Dermis microvascular lymphatic vessel endothelial cell (primary cell): ENCODE measurements around the gene AGMO. TPM values are rescaled to one million over a fixed set of nuclear protein-coding genes. Genes with fewer than 3 reads are reported as not detected.

ENCODE experiments used
- DNase-seq, 2 donors: peaks; one replicate each; pipeline versions ENCODE4 v3.0.0 to v3.0.0-alpha.2; 2010; ENCODE audit warnings: low read depth in 2 of 2
- total RNA-seq: library from RNA; depleted of rRNA; stranded (reverse); fragments of >200 nt; gene quantifications from 2 replicates; pipeline ENCODE4 v1.2.1, GENCODE V29; 2014

Gene AGMO
- total RNA-seq, 1 donor from 2014 or later = 1.4 TPM

DNA sequence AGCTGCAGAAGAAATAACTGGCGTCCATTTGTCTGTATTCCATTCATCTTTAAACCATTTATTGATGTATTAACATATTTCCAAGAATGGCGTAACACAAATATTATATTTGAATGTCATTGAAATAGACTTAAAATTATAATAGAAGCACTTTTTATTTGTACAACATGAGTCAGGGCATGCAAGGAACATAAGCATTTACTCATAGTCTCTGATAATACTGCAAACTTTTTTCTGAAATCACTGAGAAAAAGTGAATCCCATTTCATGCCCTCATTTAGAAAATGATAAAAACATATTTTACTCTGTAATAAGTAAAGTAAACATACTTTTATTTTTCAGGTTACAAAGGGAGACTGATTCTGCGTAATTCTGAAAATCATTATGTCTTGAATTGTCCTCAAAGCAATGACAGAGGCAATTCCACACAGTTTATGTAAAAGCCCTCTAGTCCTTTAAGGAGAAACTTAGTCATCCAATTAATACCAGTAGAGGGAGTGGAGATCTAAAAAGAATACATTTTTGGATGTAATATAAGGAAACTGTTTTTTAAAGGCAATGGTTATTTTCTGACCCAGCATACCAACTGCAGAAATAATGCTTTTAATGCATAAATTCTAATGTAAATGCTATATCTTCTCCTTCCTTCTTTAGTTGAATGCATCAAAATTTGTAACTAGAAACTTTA, 58.1 kb downstream of the AGMO start:
- peak in 1 of 2 donors; percentile 58 for DNase-seq

DNA sequence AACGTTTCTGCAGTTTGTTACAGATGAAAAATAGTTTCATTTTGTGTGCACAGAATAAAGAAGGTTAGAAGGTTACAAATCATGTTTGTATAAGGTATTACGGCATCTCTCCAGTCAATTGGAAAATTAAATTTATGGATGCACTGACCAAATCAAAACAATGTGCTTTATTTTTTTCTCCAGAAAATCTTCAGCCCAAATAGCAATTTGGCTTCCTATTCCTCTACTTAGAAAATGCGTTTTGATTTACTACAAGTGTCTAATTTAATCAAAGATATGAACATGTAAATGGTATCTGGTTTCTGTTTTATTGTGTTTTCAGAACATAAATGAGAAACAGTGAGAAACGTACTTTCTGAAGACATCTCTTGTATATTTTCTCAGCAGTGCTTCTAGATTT, 63.4 kb downstream of the AGMO start:
- DNase-seq = no peak

DNA sequence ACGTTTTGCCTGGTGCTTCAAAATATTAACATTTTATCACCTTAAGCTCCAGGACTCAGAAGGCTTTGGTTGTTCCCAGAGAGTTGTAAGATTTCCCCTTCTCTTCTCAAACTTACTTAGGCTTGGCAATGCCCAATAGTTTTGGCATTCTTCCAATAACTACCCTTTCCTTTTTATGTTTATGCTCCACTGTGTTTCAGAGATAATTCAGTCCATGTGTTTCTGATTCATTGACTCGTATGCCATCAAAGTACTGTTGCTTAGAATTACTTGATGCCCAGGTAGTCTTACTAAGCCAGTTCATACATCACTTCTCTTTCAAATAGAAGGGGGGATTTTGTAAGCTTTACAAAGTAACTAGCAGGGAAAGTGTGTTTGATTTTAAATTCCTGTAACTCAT, 66.6 kb downstream of the AGMO start:
- peak in 1 of 2 donors; percentile 33 for DNase-seq

DNA sequence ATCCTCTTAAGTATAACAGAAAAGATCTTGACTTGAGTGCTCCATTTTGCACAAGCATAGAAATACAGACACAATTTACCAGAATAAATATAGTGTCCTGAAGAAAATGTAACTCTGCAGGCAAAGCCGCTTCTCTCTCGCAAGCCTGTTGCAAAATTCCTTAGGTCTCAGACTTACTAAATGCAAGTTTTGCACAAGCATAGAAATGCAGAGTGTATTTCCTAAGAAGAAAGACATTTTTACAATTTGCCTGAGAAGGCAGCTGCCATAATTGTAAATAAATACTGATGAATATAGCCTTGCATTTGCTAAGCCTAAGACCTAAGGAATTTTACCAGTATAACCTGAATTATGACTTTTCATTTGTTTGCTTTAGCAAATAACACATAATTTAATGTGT, 67.1 kb downstream of the AGMO start:
- no peak for DNase-seq

DNA sequence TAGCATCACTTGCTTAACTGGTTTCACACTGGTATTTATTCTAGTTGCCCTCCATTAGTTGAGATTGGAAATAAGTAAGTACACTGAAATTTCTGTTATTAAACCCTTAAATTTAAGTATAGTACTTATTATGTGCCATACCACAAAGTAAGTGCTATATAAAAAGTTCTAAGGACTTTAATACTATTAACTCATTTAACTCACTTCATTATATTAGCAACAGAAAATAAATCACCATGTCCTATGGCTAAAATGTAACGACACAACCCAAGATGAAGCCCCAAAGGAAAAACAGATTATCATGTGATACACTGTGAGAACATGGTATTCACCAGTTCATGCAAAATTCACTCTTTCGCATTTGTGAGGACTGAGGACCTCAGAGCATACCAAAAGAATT, 70.5 kb downstream of the AGMO start:
- no peak for DNase-seq

DNA sequence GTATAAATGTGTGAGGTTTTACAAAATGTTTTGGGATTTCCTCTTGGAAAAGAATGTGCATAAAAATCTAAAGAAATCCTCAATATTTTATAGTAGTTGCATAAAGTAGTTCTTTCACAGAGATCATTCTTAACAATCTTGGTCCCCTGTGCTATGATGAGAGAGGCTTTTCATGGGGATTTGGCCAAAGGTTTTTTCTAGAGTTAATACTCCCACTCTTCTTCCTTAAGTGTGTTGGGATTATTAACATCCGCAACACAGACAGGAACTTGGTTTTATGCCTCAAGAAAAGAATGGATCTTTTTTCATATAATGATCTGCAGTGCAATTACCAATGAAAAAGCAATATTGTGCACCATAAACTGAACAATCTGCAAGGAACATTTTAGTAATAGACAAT, 71.5 kb downstream of the AGMO start:
- no peak for DNase-seq

DNA sequence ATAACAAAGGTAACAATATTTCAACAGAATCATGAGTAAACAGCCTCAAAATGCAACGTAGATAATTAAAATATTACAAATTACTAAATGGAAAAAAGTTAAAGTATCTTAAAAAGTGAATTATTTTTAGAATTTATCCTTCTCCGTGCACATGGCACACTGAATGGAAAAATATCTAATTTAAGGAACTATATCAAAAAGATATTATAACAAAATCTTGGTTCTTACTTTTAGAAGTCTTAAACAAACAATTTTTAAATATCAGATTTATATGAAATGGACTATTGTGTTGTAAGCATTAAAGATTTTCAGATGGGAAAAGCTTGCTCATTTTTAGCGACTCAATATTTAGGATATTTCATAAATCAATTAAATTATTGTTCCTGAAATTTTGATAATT, 72.0 kb downstream of the AGMO start:
- DNase-seq = no peak

DNA sequence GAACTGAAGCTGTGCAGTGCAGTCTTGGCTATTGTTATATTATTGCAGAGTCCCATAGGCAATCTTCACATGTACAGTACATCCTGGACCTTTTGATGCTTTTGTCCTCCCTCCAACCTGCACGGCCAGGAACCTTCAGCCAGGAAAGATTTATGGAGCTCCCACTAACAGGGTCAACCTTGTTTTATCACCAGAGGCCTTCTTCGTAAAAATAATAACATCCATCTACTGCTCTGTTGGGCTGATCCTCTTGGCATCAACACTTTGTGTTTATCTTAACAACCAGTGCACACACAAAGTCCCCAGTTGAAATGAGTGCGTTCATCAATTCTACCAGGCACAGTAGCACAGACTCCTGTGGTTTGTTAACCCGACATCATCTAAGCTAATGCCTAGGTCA, 72.4 kb downstream of the AGMO start:
- peak; percentile 84 to 90 for DNase-seq

DNA sequence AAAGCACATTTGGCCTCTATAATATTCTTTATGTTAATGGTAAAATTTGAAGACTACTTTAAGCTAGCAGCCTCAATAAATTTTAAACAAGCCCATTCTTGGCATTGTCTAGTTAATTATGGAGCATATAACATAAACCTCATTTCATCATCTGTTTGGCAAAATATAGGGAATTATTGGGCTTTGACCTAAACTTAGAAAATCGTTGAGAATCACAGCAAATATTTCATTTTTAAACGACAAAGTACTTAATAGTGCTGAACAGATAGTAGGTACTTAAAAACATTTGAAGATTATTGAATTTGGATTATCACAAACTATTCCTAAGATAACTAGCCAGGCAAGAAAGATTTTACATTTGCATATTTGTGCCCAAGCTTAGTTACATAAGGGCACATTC, 73.4 kb downstream of the AGMO start:
- DNase-seq = no peak

DNA sequence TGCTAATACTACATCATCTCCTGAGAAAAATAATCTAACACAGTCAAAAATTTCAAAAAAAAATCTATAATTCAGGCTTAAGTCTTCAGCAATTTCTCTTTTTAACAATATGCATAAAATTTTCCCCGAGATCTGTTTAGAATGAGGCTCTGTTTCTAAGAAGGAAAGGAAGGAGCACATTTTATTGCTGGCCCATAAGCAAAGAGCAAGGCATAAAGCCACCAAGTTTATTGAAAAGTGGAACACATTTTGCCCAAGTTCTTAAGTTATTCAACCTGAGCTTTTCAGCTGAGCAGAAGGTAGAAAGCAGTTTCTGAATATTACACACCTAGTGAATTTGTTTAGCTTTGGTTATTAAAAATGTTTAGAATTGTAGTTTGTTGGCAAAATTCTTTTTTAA, 73.9 kb downstream of the AGMO start:
- DNase-seq = no peak

DNA sequence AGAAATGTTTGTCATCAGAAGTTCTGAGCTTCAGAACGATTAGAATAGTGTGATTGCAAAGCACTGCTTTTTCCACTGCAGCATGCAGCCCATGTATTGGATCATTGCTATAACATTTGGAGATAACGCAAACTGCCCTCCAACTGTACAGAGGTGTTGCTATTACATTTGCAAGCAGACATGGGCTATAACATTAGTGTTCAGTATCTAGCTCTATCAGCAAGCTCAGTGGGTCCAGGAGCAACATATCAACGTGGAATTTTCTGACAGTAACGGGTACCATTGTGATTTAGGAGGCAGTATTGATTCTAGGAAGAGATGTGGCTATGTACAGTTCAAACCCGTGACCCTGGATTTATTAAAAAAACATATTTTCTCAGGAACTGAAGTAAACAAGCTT, 75.8 kb downstream of the AGMO start:
- DNase-seq = no peak

DNA sequence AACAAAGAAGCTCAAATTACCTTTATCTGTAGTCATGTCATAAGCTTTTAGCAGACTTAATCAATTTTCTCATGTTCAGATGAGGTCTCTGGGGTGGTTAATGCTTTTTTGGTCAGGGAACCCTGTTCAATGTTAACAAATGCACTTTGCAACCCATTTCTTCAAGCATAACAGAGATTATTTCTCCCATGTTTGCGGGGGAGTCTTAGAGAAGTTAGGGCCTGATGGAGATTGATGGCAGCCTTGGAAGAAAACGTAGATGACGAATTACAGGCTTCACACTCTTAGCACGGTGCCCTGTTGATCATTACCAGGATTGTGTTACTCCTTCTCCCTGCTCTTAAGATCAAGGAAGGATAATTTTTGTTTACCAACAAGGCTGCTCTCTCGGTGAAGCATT, 76.4 kb downstream of the AGMO start:
- no peak for DNase-seq

DNA sequence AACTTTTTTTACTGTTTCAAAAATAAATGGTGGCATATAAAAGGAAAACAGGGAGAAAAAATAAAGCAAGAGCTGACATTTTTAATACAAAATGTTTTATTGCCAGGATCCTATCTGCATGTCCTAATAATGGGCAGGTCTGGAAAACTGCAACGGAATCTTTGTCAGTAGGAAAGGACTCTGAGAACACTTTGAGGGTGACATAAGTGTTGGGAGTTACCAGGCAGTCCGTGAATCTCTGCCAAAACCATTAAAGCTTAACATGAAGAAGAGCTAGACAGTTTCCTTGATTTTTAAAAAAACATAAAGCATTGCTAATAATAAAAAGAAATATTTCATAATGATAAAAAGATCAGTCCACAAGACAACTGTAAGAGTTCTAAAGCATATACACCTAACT, 80.7 kb downstream of the AGMO start:
- DNase-seq = no peak

DNA sequence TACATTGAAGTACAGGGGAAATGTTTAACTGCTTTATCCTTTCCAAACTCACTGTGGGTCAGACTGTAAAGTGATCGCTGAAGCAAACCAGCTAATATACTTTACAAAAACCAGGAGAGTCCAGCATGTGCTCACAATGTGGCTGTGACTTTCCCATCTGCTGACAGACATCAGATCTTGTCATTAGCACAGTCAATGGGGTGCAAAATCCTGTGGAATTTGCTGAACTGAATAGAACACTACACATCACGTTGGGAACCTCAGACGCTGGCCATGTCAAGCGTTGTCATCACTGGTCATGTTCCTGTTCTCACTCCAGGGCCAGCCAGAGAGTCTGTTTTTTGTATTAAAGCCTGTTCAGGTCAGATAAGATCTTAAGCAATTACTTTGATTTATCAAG, 83.4 kb downstream of the AGMO start:
- no peak for DNase-seq

DNA sequence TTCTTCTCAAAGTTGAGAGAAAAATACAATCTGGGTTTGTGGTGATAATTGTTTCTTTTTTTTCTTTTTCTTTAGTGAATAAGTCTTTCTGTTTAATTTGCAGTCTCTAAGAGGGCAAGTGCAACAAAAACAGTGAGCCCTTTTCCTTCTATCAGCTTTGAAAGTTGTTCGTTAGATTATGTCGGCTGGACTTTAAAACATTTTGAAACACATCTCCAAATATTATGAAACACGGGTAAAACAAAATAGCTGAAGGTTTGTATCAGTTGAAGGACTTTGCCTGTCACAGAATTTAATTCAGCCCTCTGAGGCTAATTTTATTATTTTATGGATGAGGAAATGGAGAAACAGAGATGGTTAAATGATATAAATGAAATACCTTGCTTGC, 85.3 kb downstream of the AGMO start:
- DNase-seq = no peak

DNA sequence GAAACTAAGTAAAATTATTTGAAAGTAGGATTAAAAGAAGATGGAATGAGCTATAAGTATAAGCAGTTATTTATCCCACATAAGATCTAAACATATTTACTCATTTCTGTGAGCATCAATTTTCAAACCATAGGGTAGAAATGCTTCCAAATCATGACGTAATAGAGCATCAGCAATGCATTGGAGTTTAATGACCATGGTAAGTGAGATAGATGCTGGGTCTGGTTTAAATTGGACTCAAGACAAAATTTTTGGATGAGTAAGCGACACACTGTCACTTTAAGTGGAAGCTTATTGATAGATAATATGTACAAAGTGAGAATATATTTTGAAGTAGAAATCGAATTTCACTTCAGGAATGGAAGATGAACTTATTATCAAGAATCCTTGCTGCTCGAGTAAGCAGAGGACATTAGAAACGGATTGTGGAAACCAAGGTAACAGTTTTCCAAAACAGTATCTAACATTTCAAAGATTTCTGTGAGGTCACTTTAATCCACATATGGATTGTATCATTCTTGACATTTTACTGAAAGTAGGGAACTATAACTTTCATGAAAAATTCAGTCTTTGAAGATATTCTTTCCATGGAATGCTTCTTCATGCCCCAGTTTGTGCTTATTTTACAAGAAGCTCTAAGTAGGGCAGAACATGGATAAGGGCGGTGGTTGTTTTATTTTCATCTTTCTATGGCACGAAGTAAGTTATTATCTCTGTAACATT, 85.8 kb downstream of the AGMO start:
- DNase-seq = no peak

DNA sequence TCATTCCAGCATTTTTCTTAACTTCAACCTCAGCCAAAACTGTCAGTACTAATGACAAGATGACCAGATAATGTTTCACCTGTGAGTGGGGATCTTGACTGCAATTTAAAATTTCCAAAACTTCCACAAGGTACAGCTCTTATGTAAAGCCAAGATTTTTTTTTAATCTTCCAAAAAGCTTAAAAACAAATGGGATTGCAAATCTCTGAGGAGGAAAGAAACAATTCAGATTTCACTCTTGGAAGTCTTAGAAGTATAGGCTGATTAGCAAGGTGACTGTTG, 90.2 kb downstream of the AGMO start:
- DNase-seq = no peak

DNA sequence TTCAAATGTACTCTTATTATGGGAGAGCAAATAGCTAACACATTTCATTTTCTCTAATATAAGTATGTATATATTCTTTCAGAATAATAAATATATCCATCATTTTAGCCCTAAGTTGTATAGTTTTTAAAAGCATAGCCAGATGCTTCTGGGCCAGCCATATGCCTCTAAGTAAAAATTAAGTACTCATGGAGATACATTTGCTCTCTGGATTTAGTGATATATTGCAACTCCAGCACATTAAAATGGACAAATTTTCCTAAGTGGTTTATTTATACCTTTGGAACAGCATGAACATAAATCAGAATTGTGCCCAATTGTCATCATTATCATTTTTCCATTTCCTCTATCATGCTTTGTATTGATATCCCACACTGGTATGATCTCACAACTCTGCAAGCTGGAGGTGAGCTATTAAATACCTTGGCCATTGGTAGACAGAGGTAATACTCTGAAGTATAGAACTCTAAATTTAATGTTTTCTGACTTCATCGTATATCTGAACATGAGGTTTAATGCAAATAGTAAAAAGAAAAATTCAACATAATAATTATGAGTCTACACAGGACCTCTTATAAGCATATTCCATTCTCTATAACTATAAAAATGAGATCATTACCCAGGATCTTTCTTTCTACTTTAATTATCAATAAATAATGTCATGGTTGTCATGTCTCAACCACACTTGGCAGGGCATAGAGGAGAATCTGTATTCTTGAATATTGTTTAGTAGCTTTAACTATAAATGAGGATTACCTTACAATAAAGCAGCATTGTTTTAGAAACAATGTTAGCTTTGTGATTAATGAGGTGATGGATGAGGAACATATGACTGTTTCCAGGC, 90.8 kb downstream of the AGMO start:
- DNase-seq = no peak

DNA sequence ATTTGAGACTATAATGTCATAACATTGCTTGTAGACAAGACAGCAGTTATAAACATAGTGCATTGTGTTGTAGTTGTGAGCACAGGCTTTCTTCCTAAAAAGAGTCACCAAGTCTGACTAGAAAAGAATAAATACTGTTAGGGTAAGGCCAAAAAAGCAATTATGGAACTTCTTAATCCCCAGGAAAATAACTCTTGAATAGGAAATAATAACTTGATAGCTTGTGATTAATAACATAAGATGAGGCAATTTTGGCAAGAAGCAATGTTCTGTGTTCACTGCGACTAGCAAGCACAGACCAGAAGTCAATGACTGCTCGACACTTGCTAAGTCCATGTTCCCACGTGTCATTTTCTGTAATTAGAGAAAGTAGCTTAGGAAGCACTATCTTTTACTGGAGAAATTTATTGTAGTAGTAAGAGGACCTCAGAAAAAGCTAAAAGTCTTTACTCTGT, 97.1 kb downstream of the AGMO start:
- no peak for DNase-seq

DNA sequence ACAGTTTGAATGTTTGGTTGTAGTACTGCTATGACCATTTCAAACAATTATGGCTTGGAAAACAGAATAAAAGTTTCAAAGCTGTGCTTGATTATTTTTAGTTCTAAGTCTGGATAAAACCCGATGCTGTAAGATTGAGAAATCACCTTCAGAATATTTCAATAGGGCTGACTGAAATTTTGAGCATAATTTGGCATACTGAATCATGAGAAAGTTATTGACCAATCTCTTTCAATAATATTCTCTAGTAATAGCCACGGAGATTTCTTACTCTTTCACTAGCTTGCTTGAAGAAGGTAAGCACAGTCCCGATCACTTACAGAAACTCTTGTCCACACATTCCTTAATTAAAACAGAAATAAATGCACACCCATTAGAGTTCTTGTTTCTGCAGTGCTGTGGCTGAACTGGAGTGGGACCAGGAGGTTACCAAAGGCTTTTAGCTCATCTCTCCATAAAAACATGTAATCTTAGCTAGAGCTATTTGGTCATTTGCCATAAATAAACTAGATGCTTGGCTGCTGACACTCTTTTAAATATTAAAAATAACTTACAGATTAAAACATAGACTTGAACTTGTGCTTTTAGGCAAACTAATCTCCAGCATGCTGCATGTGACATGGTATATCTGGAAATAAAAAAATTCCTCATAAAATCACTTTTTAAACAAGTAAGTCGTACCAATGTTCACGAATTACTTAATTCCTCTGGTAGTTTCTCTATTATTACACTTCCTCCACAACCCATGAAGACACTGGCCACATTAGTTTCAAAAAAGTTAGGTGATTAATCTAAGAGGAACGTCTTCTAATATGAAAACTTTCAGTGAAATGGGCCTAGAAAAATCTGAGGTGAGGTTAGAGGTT, 97.8 kb downstream of the AGMO start:
- DNase-seq = no peak

DNA sequence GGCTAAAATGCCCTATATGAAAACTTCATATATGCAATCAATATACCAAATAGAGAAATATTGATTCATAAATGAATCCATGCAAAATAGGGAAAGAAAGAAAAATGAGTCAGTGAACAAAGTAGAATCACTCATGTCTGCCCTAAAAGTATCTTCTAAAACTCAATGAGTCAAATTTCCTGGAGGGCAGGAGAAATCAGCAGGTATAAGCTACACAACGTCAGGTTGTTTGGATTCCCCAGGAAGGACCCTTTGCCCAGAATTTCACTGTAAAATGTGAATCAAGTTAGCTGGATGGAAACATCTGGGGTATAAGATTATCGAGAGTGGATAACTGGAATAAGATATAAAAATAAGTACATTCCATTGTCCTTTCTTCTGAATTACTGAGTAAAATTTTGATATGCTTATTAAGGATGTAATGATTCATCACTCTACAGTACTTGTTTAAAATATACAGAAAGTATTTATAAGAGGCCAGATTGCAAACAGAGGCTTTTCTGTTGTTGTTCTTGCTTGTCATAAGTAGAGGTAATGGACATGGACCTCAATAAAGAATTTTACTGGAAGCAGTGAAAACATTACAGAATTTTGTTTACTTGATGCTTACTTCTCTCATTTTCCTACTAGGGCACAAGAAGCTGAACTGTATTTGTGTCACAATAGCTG, 99.0 kb downstream of the AGMO start:
- DNase-seq = peak in 1 of 2 donors; percentile 46
